GM11168 (cell line): Measurements from ENCODE around the gene PIK3R1.
"Not testable (repeated sequence)": the region's sequence is repeated elsewhere in the genome, so short reads cannot be mapped to it uniquely, and the experiment has no call there.

Experiments
- in situ Hi-C: fragments of 300-500 bp; cut with MboI; formaldehyde crosslinking; loops from one replicate; pipeline ENCODE4 v1.12.0; 2022; ENCODE audit warnings: low sequenced_read_pairs; ENCODE audit not compliant: unreplicated experiment

The PIK3R1 gene

DNA sequence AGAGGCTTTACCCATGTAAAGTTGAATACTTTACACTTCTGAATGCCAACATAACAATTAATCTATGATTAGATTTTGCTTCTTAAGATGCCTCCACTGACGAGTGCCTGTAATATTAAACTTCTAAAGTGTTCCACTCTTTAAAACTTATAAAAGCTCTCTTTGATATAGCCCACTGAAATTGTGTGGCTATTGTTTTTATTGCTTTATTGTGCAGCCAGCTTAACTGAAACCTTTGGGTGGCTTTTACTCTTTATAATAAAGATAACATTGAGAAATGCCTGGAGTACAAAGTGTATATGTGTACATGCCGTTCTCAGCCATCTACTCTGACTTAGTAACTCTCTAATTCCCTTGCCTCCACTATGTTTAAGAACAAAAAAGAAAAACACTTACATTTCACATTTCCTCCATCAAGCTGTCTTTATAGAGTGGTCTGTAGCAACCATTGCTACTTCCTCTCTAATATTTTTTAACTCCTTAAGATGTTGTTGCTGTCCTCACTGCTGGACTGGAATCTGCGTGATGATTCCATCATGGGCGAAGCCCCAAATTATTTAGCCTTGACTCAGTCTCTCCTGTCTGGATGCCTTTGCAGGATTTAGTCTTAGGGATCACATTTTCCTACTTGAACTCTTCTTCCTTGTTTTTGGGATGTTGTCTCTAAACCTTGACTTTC is 9.1 kb downstream of the PIK3R1 start:
- in situ Hi-C loops: no loop called here

DNA sequence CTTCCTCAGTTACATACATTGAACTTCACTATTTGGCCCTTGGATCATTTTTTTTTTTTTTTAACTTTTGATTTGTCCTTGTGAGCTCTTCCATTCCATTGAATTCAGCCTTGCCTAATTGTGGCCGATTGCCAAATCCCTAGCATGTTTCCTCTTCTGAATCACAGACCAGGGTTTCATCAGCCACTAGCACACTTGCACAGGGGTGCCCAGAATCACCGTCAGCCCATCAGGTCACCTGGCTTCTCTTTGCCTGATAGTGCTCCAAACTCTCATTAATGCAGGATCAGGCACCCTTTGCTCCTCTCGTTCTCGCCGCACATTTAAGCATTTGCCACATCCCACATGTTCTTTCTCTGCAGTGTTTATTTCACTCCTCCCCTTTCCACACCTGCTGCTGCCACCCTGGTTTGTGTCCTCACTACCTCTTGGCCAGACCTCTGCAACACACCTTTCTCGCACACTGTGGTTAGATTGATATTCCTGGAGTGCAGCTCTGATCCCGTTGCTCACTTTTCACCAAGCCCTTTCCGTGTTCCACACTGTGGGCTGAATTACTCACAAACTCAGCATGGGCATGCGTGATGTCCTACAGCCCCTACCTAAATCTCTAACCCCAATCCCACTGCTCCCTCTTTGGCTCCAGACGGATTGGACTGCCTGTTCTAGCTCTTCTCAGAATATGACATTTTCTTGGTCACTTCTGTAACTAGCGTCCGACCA is 9.8 kb downstream of the PIK3R1 start:
- in situ Hi-C loops: no loop called here

DNA sequence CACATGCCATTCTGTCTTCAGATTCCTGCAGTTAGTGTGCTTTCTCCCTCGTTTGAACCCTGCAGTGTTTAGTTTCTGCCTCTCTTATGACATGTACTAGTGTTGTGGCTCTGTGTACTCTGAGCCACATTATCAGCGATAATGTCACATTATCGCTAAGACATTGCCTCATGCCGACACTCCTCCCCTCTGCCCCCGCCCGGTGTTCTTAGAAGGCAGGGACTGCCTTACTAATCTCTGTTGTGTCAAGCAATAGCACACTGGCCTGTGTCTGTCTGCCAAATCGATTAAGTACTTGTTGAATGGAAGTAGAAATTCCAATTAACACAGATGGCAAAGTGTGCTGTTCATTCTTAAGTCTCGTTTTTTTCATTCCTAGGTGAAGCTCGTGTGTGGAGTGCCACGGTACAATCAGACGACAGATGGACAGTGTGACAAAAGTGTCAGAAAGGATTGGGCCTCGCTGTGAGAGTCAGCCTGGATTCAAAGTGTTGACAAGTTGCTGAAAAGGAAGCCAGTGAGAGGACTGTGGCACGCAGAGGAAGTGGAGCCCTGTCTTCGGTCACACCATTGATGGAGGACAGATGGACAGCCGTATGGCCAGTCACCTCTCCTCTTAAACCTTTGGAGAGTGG is 10.5 kb downstream of the PIK3R1 start:
- in situ Hi-C loops: no loop called here

DNA sequence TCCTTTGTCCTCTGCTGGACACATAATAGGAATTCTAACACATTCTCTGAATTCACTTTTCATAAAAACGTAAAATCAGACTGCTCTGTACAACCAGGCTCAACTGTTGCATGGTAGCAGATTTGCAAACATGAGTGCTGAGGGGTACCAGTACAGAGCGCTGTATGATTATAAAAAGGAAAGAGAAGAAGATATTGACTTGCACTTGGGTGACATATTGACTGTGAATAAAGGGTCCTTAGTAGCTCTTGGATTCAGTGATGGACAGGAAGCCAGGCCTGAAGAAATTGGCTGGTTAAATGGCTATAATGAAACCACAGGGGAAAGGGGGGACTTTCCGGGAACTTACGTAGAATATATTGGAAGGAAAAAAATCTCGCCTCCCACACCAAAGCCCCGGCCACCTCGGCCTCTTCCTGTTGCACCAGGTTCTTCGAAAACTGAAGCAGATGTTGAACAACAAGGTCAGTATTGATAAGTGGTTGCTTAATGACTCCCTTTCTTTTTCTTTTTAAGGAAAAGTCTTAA is 11.1 kb downstream of the PIK3R1 start:
- in situ Hi-C loops: no loop called here

DNA sequence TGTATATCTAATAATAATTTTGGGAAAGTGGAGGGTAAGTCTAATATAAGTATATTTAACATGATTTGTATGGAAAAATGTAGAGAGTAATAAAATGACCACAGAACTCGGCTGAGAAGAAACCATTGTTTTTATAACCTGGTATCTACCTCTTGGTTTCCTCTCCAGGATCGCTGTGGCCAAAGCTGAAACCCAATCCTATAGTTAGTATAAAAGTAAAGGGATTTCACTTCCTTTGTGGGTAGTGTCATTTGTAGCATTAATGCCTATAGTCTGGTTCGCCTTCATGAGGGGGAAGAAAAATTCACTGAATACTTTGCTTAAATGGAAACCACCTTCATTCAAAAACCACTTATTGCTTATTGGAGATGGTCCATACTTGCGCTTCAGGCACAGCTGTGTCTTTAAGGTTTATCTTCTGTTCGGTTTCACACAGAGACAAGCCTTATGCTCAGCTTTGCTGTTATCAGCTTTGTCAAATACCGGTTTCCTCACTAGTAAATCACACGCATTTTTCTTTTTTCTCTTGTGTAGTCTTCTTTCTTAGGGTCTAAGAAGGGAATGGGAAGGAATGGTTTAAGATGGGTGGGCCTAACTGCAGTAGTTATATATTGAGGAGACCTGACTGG is 12.1 kb downstream of the PIK3R1 start:
- in situ Hi-C loops: no loop called here

DNA sequence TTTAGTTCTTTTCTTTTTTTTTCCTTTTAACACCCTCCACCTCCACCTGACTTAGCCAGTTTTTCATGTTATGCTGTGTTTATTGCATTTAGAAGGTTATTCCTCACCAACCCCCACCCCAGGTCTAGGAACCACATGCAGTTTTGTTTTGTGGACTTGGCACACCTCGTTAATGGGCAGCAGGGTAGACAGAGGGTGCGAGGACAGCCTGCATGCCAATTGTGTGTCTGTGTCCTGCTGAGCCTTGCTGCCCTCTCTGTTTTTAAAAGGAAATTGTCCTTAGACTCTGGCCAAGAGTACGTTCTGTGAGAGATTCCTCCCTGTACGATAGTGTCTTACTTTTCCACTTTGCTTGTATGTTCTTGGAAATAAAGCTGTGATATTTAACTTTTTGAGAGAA is 13.9 kb downstream of the PIK3R1 start:
- in situ Hi-C loops: no loop called here

DNA sequence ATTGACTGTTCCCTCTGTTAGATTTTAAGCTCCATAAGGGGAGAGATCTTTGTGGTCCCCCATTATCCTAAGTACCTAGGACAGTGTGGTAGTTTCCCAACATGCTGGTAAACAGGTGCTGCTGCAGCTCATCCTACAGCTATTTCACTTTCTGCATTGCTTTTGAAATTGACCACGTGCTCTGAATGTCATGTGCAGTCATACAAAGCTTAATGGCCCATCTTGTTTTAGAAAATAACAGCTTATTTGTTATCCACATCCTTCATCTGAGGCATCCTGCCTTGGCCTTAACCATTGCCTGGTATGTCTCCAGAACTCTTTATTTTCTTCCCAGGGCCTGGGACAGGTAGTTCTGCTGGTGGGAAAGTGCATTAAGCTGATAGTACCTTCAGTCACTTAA is 14.7 kb downstream of the PIK3R1 start:
- in situ Hi-C loops: no loop called here

DNA sequence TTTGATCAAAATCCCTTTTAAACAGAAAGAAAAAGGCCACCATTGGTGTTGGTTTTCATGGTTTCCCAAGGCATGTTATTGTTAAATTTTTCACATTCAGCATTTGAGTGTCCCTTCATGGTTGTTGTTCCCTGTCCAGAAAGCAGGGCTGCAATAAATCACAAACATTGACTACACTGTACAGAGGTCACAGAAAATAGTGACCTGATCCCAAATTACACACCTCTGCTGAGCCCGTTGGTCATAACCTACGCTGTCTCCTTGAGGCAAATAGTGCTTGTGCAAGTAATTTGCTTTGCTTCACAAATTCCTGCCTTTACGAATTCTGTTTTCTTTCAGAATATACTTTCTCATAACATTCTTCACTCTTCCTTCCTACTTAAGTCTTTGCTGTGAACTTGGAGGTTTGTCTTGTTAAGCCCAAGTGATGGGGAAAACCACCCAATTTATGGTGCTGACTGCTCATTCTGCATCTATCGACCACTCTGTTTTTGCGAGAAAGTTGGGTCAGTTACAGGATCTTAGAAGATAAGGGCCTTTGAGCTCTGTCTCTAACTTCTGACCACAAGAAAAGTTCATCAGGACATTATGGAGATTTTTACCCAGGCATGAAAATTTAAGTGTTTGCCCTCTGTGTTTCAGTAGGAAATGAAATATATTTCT is 16.0 kb downstream of the PIK3R1 start:
- in situ Hi-C loops: no loop called here

DNA sequence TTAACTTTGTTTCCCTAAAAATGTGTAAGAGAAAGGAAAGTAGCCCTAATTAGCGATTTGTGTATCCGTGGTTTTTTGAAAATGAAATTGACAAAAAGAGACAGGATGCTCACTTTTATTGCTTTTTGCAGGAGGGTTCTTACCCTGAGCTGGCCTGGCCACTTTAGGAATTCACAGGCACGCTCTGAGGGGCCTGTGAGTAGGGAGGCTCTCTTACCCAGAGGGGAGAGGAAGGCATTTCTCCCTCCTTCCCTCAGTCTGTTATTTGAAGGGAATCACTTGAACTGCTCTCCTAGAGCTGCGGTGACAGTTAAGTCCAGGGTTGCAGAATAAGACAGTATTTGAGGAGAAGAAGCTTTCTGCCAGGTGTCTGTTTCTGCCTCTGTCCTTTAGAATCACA is 16.7 kb downstream of the PIK3R1 start:
- in situ Hi-C loops: no loop called here

DNA sequence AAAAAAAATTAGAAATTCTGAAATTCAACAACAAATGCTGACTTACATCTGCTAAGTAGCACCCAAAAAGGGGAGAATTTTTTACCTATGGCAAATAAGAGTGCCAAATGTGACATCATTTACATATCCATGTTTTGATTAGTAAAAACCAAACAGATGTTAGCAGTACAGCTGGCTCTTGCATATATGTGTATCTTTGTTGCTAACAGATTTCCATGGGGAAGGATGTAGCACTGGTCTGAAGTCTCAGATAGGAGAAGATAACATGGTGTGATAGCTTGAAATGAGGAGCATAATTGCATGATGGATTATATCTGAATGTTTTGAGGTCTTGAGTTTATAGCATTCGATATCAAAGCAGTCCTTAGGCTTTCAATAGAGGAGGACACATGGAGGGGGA is 17.5 kb downstream of the PIK3R1 start:
- in situ Hi-C loops: no loop called here

DNA sequence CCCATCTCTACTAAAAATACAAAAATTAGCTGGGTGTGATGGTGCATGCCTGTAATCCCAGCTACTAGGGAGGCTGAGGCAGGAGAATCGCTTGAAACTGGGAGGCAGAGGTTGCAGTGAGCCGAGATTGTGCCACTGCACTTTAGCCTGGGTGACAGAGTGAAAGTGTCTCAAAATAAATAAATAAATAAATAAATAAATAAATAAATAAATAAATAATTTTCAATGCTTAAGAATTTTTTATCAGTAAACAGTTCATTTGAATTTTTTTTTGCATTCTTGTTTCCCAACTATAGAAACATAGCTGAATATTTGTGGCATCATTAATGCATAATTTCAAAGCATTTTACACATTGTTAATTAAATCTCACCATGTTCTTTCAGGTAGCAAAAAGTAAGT is 19.7 kb downstream of the PIK3R1 start:
- in situ Hi-C loops: not testable (repeated sequence)

DNA sequence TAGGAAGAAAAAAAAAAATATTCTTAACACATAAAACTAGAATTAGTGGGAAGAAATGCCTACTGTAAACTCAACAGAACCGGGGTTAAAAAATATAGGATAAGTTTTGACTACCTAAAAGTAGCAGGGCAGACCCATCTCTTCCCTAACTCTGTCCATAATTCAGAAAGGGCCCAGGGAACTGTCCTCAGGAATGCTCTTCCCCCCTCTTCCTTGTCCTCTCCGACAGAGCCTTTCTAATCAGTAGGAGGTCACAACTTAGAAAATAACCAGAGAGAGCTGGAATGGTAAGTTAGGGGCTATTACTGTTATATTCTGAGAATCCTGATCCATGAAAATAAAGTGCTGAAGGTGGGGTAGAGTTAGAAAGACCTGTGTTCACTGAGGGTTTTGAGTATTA is 22.2 kb downstream of the PIK3R1 start:
- in situ Hi-C loops: no loop called here

DNA sequence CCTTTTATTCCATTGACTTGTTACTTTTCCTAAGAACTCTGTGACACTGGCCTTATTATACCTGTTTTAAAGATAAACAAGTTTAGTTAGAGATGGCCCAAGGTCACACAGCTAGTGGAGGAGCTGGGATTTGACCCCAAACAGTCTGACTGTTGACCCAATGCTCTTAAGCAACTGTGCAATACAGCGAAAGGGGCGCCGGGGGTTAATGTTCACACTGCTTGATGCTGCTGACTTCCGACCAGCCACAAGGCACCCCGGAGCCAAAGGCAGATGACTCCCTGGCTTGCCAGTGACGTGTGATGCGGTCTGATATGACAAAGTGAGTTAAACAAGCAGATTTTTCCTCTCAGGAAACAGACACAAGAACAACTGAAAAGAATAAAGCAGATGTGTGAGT is 23.9 kb downstream of the PIK3R1 start:
- in situ Hi-C loops: no loop called here

DNA sequence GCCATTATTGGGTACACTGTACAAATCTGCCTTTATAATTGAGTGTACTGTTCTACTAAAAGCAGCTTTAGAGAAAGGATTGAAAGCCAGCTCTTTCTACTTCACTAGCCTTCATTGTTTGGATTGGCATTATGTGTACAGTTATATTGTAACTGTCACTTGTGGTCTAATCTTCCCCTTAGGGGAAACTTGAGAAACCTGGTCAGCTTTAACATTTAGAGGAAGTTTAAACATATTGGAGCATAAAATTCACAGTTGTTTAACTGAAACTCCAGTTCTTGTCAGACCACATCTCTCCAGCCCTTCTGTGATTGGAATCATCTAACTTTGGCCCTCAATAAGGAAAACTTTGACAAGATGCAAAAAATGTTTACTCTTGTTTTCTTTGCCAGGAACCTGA is 24.6 kb downstream of the PIK3R1 start:
- in situ Hi-C loops: no loop called here

DNA sequence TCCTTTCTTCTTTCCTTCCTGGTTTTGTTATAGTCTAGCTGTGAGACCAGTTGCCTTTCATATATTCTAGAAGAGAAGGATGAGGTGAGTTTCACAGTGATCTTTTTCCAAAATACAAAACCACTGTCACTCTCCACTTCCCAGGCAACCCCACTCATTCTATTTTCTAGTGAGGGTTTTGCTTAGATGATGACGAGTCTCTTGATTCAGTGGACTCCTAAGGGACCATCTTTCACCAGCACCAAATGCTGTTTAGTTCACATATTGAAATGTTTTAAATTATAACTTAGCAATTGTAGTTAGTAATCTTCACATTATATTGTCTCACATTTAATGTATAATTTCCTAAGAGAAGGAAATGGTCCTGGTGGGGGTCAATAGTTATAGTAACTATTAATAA is 25.2 kb downstream of the PIK3R1 start:
- in situ Hi-C loops: no loop called here

DNA sequence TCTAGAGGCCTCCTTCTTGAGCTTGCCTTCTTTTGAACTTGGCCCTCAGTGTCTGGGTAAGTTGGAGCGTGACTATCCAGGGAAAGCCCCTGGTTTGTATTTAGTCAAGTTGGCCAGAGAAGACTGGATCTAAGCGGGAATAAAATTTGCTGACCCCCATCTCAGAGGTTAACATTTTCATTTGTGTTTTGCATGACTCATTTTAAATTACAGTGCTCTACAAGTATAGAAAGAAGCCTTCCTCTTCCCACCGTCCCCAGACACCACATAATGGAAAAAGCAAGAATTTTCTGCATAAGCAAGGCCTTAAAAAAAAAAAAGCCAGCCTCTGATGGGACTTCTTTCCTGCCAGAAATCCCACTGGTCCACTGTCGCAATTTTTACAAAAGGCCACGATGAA is 27.2 kb downstream of the PIK3R1 start:
- in situ Hi-C loops: no loop called here

DNA sequence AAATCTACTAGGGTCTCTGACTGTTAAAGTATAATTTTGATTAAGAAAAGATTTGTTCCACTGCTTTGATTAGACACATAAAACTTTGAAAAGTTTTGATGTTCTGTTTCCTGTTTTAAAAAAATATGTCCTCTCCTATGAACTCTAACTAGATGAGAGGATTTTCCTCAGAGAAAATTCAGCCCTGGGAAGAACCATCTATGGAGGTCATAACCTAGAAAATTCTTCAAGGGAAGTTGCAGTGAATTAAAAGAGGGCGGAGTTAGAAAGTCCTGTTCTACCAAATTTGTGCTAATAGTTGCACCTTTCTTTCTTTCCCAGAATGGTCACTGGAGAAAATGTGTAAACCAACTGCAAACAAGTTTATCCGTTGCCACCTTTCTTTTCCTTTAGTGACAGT is 27.7 kb downstream of the PIK3R1 start:
- in situ Hi-C loops: no loop called here

DNA sequence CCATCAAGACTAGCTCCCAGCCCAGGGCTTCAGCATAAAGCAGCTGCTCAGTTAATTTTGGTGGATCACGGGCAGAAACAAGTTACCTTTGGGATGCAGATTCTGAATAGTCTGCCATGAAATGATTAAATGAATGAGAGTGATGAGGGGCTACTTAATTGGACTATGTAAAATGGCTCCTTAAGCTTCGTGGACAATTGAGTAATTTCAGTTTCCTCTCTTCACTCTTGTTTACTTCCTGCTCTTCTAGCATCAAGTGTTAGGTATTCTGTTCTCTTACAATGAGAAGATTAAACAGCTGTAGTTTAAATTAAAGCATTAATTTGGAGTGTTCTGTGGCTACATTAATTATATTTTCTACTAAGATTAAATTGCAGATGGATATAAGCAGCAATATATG is 28.1 kb downstream of the PIK3R1 start:
- in situ Hi-C loops: no loop called here

DNA sequence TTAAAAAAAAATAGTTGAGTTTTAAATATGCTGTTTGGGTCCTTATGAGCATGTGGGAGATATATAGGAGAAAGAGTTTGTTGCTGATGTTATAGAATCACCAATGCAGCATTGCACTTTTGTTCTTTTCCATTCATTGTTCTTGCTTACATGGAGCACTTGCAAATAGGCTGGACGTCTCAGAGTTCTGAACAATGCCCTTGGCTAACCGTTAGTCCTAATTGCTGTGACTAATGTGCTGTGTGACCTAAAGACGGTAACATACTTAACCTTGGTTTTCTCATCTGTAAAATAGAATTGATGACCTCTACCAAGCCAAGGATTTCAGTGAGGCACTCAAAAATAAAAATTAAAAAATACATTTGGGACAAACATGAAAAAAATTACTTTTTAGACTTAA is 29.8 kb downstream of the PIK3R1 start:
- in situ Hi-C loops: no loop called here

DNA sequence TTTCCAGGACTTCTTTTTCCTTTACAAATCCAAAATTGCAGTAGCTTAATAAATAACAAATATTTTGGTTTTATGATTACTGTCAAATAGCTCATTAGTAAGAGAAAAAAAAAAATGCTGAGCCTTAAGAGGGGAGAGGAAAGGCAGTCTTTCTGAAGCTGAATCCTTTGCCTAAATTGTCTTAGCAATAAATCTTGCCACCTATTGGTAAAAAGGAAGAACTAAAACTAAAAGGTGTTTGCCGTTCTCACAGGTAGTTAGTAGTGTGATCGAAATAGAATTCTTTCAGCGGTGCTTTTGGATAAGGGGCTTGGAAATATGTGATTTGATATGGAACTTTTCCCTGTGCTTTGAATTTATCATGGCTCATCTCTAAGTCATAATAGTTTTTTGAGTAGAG is 31.2 kb downstream of the PIK3R1 start:
- in situ Hi-C loops: no loop called here

DNA sequence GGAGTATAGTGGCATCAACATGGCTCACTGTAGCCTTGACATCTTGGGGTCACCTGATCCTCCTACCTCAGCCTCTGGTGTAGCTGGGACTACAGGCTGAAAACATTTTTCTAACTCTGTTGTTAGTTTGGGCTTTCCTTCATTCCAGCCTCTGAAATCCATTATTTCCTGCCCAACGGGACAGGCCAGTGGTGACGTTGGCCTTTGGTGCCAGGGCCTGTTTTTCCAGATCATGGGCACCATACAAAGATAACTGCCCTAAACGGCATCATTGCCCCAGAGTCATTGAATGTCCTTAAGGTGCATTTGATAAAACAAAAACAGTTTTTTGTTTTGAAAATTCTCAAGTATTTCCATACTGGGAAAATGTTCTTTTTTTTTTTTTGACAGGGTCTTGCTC is 32.1 kb downstream of the PIK3R1 start:
- in situ Hi-C loops: no loop called here
